ENCODE data around the gene RNF215. TPM values are rescaled to one million over a fixed set of nuclear protein-coding genes. Genes with fewer than 3 reads are reported as not detected.

The RNF215 gene
- total RNA-seq, 4 donors from 2014 or later: 8.6 to 28.9 (median 13.0) TPM

DNA sequence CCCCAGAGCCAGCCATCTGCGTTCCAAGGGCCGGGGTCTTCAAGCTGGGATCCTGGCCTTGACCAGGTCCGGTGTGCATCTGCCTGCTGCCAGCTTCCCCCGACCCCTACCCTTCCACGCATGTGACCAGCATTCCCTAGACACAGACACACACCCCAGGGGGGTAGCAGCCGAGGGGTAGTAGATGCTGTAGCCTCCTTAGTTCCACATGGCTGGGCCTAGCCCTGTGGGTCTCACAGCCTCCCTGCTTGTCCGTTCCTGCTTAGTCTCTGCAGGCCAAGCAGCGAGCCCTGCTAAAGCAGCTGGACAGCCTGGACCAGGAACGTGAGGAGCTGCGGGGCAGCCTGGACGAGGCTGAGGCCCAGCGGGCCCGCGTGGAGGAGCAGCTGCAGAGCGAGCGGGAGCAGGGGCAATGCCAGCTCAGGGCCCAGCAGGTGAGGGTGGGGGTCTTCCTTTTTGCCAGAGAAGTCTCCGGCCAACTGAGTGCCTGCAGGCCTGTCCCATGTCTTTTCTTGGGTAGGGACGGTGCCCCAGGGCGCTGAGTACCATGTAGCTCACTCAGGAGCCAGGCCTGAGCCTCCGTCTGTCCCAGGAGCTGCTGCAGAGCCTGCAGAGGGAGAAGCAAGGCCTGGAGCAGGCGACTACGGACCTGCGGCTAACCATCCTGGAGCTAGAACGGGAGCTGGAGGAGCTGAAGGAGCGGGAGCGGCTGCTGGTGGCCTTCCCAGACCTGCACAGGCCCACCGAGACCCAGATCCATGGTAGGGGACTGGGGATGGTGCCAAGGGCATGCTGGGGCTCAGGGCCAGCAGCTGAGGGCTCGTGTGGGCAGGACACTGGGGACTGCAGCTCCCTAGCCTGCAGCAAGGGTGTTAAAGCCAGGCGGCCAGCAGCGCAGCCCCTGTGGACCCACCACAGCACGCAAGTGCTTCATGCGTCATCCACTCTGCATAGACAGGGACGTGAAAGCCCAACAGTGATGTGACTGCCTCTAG lies 13.6 kb downstream of the RNF215 start:
- DNase-seq: no peak
- no peaks in the 10 kb centered on the region for H3K36me3 ChIP-seq
- no peak overlapping the region for H3K27ac ChIP-seq
- H3K9me3 ChIP-seq: no peaks in the 10 kb centered on the region
- no peaks in the 10 kb centered on the region for H3K27me3 ChIP-seq
- TF ChIP-seq, protein P1, sequence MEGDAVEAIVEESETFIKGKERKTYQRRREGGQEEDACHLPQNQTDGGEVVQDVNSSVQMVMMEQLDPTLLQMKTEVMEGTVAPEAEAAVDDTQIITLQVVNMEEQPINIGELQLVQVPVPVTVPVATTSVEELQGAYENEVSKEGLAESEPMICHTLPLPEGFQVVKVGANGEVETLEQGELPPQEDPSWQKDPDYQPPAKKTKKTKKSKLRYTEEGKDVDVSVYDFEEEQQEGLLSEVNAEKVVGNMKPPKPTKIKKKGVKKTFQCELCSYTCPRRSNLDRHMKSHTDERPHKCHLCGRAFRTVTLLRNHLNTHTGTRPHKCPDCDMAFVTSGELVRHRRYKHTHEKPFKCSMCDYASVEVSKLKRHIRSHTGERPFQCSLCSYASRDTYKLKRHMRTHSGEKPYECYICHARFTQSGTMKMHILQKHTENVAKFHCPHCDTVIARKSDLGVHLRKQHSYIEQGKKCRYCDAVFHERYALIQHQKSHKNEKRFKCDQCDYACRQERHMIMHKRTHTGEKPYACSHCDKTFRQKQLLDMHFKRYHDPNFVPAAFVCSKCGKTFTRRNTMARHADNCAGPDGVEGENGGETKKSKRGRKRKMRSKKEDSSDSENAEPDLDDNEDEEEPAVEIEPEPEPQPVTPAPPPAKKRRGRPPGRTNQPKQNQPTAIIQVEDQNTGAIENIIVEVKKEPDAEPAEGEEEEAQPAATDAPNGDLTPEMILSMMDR (IDR thresholded peaks at IDR 0.05): no peak
- no peak for TF ChIP-seq POLR2A (IDR thresholded peaks at IDR 0.05)
- H3K4me3 ChIP-seq: no peak overlapping the region
- no peaks in the 10 kb centered on the region for H3K4me1 ChIP-seq

DNA sequence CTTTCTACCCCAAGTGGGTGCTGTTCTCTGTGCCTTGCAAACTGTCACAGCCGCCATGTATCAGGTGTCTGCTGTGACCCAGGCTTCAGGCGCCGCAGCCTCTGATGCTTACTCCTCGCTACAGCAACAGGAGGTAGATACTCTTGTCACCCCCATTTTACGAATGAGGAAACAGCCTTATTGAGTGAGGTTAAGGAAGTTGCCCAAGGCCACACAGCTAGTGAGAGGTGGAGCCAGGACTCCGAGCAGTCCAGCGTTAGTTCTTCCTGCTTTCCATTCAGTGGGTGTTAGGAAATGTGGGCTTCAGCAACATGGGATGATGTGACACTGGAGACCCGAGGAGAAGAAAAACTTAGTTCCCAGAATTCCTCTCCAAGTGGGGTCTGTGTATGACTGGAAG lies 14.3 kb downstream of the RNF215 start:
- Histone ChIP-seq H3K27me3 (no peaks in the 10 kb centered on the region), H3K4me3 (no peak overlapping the region), H3K9me3 (no peaks in the 10 kb centered on the region), H3K4me1 (no peaks in the 10 kb centered on the region), H3K36me3 (no peaks in the 10 kb centered on the region), H3K27ac (no peak overlapping the region)
- DNase-seq: no peak
- no peak for TF ChIP-seq POLR2A (IDR thresholded peaks at IDR 0.05)
- TF ChIP-seq, protein P1 (IDR thresholded peaks at IDR 0.05): no peak

DNA sequence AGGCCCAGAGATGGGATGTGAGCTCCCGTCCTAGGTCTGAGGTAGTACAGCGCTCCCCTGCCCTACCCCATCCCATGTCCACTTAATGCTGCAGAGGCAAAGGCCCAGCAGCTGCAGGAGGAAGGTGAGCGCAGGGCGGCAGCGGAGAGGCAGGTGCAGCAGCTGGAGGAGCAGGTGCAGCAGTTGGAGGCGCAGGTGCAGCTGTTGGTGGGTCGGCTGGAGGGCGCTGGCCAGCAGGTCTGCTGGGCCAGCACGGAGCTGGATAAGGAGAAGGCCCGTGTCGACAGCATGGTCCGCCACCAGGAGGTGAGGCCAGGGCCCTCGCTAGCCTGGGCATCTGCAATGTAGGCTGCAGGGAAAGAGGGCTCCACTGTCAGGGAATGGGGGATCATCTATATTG lies 15.2 kb downstream of the RNF215 start:
- H3K4me1 ChIP-seq: no peaks in the 10 kb centered on the region
- no peaks in the 10 kb centered on the region for H3K36me3 ChIP-seq
- peak in 1 of 3 donors; percentile 46 for DNase-seq

DNA sequence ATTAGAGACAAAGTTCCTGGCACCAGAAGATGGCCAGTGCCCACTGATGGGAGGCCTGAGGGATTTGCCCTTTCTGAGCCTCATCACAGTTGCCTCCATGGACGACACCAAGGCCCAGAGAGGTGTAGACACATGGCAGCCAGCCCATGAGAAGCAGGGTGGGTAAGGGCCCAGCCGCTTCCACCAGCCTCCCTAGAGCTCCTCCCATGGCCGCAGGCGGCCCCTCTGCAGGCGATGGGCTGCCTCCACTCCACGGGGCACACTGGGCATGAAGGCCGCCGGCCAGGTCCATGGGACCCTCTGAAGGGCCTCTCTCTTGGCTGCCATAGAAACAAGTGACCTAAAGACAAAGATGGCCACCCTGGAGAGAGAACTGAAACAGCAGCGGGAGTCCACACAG lies 15.9 kb downstream of the RNF215 start:
- Histone ChIP-seq H3K36me3 (no peaks in the 10 kb centered on the region), H3K4me3 (no peak overlapping the region), H3K9me3 (no peaks in the 10 kb centered on the region), H3K4me1 (no peaks in the 10 kb centered on the region), H3K27ac (no peak overlapping the region), H3K27me3 (no peaks in the 10 kb centered on the region)
- TF ChIP-seq POLR2A (IDR thresholded peaks at IDR 0.05): no peak
- TF ChIP-seq, protein P1 (IDR thresholded peaks at IDR 0.05): no peak
- no peak for DNase-seq

More for the DNA sequence above, 15.2 kb downstream of the RNF215 start:
- Histone ChIP-seq H3K4me3 (no peak overlapping the region), H3K27ac (no peak overlapping the region), H3K27me3 (no peaks in the 10 kb centered on the region), H3K9me3 (no peaks in the 10 kb centered on the region)
- TF ChIP-seq, protein P1 (IDR thresholded peaks at IDR 0.05): no peak
- no peak for TF ChIP-seq POLR2A (IDR thresholded peaks at IDR 0.05)

DNA sequence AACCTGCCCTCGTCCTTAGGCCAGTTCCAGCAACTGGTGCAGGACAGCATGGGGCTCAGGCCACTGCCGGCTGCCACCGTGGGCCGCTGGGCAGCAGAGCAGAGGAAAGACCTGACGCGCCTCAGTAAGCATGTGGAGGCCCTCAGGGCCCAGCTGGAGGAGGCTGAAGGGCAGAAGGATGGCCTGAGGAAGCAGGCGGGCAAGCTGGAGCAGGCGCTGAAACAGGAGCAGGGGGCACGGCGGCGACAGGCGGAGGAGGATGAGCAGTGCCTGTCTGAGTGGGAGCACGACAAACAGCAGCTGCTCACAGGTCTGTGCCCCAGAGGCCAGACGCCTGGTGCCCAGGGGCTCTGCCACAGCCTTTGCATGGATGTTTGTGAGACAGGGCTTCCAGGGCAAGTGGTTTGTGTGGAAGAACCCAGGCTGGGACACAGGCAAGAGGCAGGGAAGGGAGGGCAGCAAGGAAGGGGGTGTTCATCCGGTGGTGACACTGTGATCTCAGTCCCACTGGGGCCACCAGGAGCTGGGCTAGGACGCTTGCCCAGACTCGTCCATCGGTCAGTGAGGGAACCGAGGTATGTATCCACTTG lies 16.5 kb downstream of the RNF215 start:
- H3K4me3 ChIP-seq: no peak overlapping the region
- H3K27me3 ChIP-seq: no peaks in the 10 kb centered on the region
- no peak for TF ChIP-seq POLR2A (IDR thresholded peaks at IDR 0.05)
- TF ChIP-seq, protein P1 (IDR thresholded peaks at IDR 0.05): no peak
- H3K27ac ChIP-seq: no peak overlapping the region
- H3K4me1 ChIP-seq: no peaks in the 10 kb centered on the region
- no peak for DNase-seq
- no peaks in the 10 kb centered on the region for H3K36me3 ChIP-seq
- no peaks in the 10 kb centered on the region for H3K9me3 ChIP-seq
